H9 (cell line): ENCODE measurements around the gene PLAA. TPM values are rescaled to one million over a fixed set of nuclear protein-coding genes. Genes with fewer than 3 reads are reported as not detected.

Experiments
- DNase-seq: peaks from one replicate; pipeline ENCODE4 v3.0.0-alpha.2; 2017
- H2AFZ ChIP-seq: one replicate; pipeline ENCODE4 v1.6.1; 2013; ENCODE audit warnings: mild to moderate bottlenecking, low read length, control low read depth, moderate library complexity
- H2AK5ac ChIP-seq: 2 replicates; pipeline ENCODE4 v1.6.1; 2013; ENCODE audit warnings: low read length, control low read depth, mixed read lengths; ENCODE audit not compliant: insufficient read length
- H2BK120ac ChIP-seq: one replicate; pipeline ENCODE4 v1.6.1; 2013; ENCODE audit warnings: low read depth, mild to moderate bottlenecking, low read length, control low read depth, inconsistent platforms; ENCODE audit not compliant: poor library complexity, severe bottlenecking
- H2BK12ac ChIP-seq: 2 replicates; pipeline ENCODE4 v1.6.1; 2013; ENCODE audit warnings: low read length, control low read depth, mixed read lengths, low read depth; ENCODE audit not compliant: insufficient read length
- H2BK15ac ChIP-seq: 2 replicates; pipeline ENCODE4 v1.6.1; 2013; ENCODE audit warnings: low read depth, low read length, control low read depth
- H2BK20ac ChIP-seq: one replicate; pipeline ENCODE4 v1.6.1; 2013; ENCODE audit warnings: low read depth, mild to moderate bottlenecking, low read length, control low read depth, inconsistent platforms; ENCODE audit not compliant: poor library complexity, severe bottlenecking
- H2BK5ac ChIP-seq: 2 replicates; pipeline ENCODE4 v1.6.1; 2013; ENCODE audit warnings: low read length, control low read depth, mixed read lengths; ENCODE audit not compliant: insufficient read length
- H3K14ac ChIP-seq: 2 replicates; pipeline ENCODE4 v1.6.1; 2013; ENCODE audit warnings: low read length, control low read depth; ENCODE audit not compliant: insufficient read depth
- H3K18ac ChIP-seq: 2 replicates; pipeline ENCODE4 v1.6.1; 2013; ENCODE audit warnings: low read depth, mild to moderate bottlenecking, mixed read lengths, low read length, control low read depth; ENCODE audit not compliant: insufficient read length
- H3K23ac ChIP-seq: 2 replicates; pipeline ENCODE4 v1.6.1; 2013; ENCODE audit warnings: low read length, control low read depth, mixed read lengths, low read depth; ENCODE audit not compliant: insufficient read length
- H3K23me2 ChIP-seq: 2 replicates; pipeline ENCODE4 v1.6.1; 2013; ENCODE audit warnings: low read depth, mild to moderate bottlenecking, mixed read lengths, low read length, control low read depth; ENCODE audit not compliant: insufficient read length, poor library complexity, severe bottlenecking
- H3K27ac ChIP-seq: 2 replicates; pipeline ENCODE4 v1.5.1; 2013; ENCODE audit warnings: low read length, control low read depth, mixed read lengths, low read depth; ENCODE audit not compliant: insufficient read length
- H3K27me3 ChIP-seq: 2 replicates; pipeline ENCODE4 v1.6.1; 2013; ENCODE audit warnings: low read length, control low read depth, inconsistent platforms; ENCODE audit not compliant: insufficient read depth
- H3K4ac ChIP-seq: 2 replicates; pipeline ENCODE4 v1.6.1; 2013; ENCODE audit warnings: low read depth, mild to moderate bottlenecking, control low read depth, inconsistent platforms, low read length, moderate library complexity
- H3K4me1 ChIP-seq: 2 replicates; pipeline ENCODE4 v1.6.1; 2013; ENCODE audit warnings: low read length, control low read depth, inconsistent platforms; ENCODE audit not compliant: insufficient read depth
- H3K4me2 ChIP-seq: 2 replicates; pipeline ENCODE4 v1.6.1; 2013; ENCODE audit warnings: low read length, control low read depth, mixed read lengths; ENCODE audit not compliant: insufficient read length, insufficient read depth
- H3K56ac ChIP-seq: 2 replicates; pipeline ENCODE4 v1.6.1; 2013; ENCODE audit warnings: low read depth, mild to moderate bottlenecking, mixed read lengths, low read length, control low read depth; ENCODE audit not compliant: insufficient read length
- H3K79me1 ChIP-seq: 2 replicates; pipeline ENCODE4 v1.6.1; 2013; ENCODE audit warnings: low read depth, mild to moderate bottlenecking, moderate library complexity, low read length, control low read depth, inconsistent platforms; ENCODE audit not compliant: insufficient read depth, poor library complexity, severe bottlenecking
- H3K79me2 ChIP-seq: 2 replicates; pipeline ENCODE4 v1.6.1; 2013; ENCODE audit warnings: low read length, control low read depth, inconsistent platforms; ENCODE audit not compliant: insufficient read depth
- H3K9ac ChIP-seq: 2 replicates; pipeline ENCODE4 v1.6.1; 2013; ENCODE audit warnings: low read length, control low read depth, mixed read lengths; ENCODE audit not compliant: insufficient read length; ENCODE audit errors: extremely low read depth
- H3K9me3 ChIP-seq: one replicate; pipeline ENCODE4 v1.6.1; 2013; ENCODE audit warnings: low read depth, low read length, inconsistent platforms; ENCODE audit not compliant: control insufficient read depth
- H3T11ph ChIP-seq: one replicate; pipeline ENCODE4 v1.6.1; 2013; ENCODE audit warnings: mild to moderate bottlenecking, low read length, control low read depth, inconsistent platforms
- H4K20me1 ChIP-seq: one replicate; pipeline ENCODE4 v1.6.1; 2013; ENCODE audit not compliant: control insufficient read depth, insufficient read length, insufficient read depth
- H4K5ac ChIP-seq: 2 replicates; pipeline ENCODE4 v1.6.1; 2013; ENCODE audit warnings: low read depth, mild to moderate bottlenecking, mixed read lengths, low read length, control low read depth; ENCODE audit not compliant: insufficient read length
- H4K8ac ChIP-seq: replicated peaks from 2 replicates; pipeline ENCODE4 v1.6.1; 2013; ENCODE audit warnings: low read length, control low read depth, mixed read lengths, low read depth; ENCODE audit not compliant: insufficient read length
- H4K91ac ChIP-seq: 2 replicates; pipeline ENCODE4 v1.6.1; 2013; ENCODE audit warnings: low read depth, mild to moderate bottlenecking, moderate library complexity, mixed read lengths, low read length, control low read depth; ENCODE audit not compliant: insufficient read length
- H3K27ac Mint-ChIP-seq, 3 experiments: 2 replicates in 2 of 3; 3 replicates in 1 of 3; pipeline ENCODE4 v1.8.0; 2020 to 2021; ENCODE audit warnings: mixed read lengths in 3 of 3, mild to moderate bottlenecking in 1 of 3, moderate library complexity in 1 of 3
- H3K27me3 Mint-ChIP-seq: 2 replicates; pipeline ENCODE4 v1.8.0; 2021; ENCODE audit warnings: low read depth, mild to moderate bottlenecking, moderate library complexity, mixed read lengths
- H3K36me3 Mint-ChIP-seq, 3 experiments: 2 replicates in 2 of 3; 3 replicates in 1 of 3; pipeline ENCODE4 v1.8.0; 2020 to 2021; ENCODE audit warnings: low read depth in 3 of 3, mixed read lengths in 3 of 3; ENCODE audit not compliant: insufficient read depth in 1 of 3
- H3K4me1 Mint-ChIP-seq, 2 experiments: 2 replicates each; pipeline ENCODE4 v1.8.0; 2020; ENCODE audit warnings: mixed read lengths in 2 of 2
- H3K4me3 Mint-ChIP-seq, 2 experiments: 2 replicates in 1 of 2; 3 replicates in 1 of 2; pipeline ENCODE4 v1.8.0; 2020 to 2021; ENCODE audit warnings: mild to moderate bottlenecking in 2 of 2, mixed read lengths in 2 of 2, moderate library complexity in 1 of 2
- H3K9me3 Mint-ChIP-seq, 2 experiments: 2 replicates in 1 of 2; 3 replicates in 1 of 2; pipeline ENCODE4 v1.8.0; 2020; ENCODE audit warnings: mild to moderate bottlenecking in 2 of 2, mixed read lengths in 2 of 2, moderate library complexity in 1 of 2
- WGBS: extraction: QIAGEN DNeasy Blood & Tissue Kit; methylation state at CpG from one replicate; pipeline ENCODE4 v1.1.7; 2013; ENCODE audit warnings: missing lambda C conversion rate, low lambda C conversion rate, mixed read lengths; ENCODE audit not compliant: insufficient read length; ENCODE audit errors: extremely low coverage; 5-methylcytosine and 5-hydroxymethylcytosine counted together
- total RNA-seq: library from RNA; stranded (reverse); gene quantifications from 2 replicates; pipeline ENCODE4 v1.2.1, GENCODE V29; 2021
- TF ChIP-seq, protein P1 (sequence below): fragments of 200-600 bp; sonication (generic); conservative IDR thresholded peaks from 3 replicates; pipeline ENCODE4 v1.8.0; 2021; ENCODE audit warnings: antibody characterized with exemption, mild to moderate bottlenecking

Gene PLAA
- total RNA-seq, 1 experiment from 2014 or later: 65.0 TPM

GRCh38 chr9:26888271-26888670, 58.8 kb downstream of the PLAA start:
- no peaks in the 10 kb centered on the region for H3K4me1 ChIP-seq
- no peak overlapping the region for H4K8ac ChIP-seq
- H2BK12ac ChIP-seq: no peak overlapping the region
- no peak overlapping the region for H3K4me3 Mint-ChIP-seq
- H2AFZ ChIP-seq: no peak overlapping the region
- no peak overlapping the region for H3K56ac ChIP-seq
- H3K27me3 ChIP-seq: no peaks in the 10 kb centered on the region
- H3K18ac ChIP-seq: no peak overlapping the region
- H3K4me1 Mint-ChIP-seq: peaks cover 8 to 10% of the 10 kb centered on the region in 2 experiments
- no CpG with 5 or more reads among the region's 1 CpG for WGBS
- no peak overlapping the region for H3K27ac Mint-ChIP-seq
- H2BK120ac ChIP-seq: no peak overlapping the region
- H3K4ac ChIP-seq: no peak overlapping the region
- peaks cover 19% of the 10 kb centered on the region; the same call in 1 of the 2 replicates for H3K79me2 ChIP-seq
- no peak overlapping the region for H2AK5ac ChIP-seq
- H4K5ac ChIP-seq: no peak overlapping the region
- no peak overlapping the region for H4K91ac ChIP-seq
- peaks cover 22 to 35% (median 27%) of the 10 kb centered on the region in 3 experiments for H3K36me3 Mint-ChIP-seq
- no peaks in the 10 kb centered on the region for H3K79me1 ChIP-seq
- no peak overlapping the region for H3K9ac ChIP-seq
- no peak overlapping the region for H3K4me2 ChIP-seq
- H2BK5ac ChIP-seq: no peak overlapping the region
- peaks cover 1% of the 10 kb centered on the region for H3K9me3 ChIP-seq
- no peak overlapping the region for H3K27ac ChIP-seq
- H3K27me3 Mint-ChIP-seq: no peaks in the 10 kb centered on the region
- H3K23ac ChIP-seq: no peak overlapping the region
- H4K20me1 ChIP-seq: no peaks in the 10 kb centered on the region
- peaks cover 9 to 11% of the 10 kb centered on the region in 2 experiments for H3K9me3 Mint-ChIP-seq
- no peak overlapping the region for H2BK20ac ChIP-seq
- no peak for DNase-seq
- H2BK15ac ChIP-seq: no peak overlapping the region
- no peak overlapping the region for H3T11ph ChIP-seq
- H3K23me2 ChIP-seq: no peaks in the 10 kb centered on the region
- TF ChIP-seq, protein P1, sequence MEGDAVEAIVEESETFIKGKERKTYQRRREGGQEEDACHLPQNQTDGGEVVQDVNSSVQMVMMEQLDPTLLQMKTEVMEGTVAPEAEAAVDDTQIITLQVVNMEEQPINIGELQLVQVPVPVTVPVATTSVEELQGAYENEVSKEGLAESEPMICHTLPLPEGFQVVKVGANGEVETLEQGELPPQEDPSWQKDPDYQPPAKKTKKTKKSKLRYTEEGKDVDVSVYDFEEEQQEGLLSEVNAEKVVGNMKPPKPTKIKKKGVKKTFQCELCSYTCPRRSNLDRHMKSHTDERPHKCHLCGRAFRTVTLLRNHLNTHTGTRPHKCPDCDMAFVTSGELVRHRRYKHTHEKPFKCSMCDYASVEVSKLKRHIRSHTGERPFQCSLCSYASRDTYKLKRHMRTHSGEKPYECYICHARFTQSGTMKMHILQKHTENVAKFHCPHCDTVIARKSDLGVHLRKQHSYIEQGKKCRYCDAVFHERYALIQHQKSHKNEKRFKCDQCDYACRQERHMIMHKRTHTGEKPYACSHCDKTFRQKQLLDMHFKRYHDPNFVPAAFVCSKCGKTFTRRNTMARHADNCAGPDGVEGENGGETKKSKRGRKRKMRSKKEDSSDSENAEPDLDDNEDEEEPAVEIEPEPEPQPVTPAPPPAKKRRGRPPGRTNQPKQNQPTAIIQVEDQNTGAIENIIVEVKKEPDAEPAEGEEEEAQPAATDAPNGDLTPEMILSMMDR: no peak
- H3K14ac ChIP-seq: no peak overlapping the region
